ENCODE results near the gene CNTLN.
"Not testable (repeated sequence)": the region's sequence is repeated elsewhere in the genome, so short reads cannot be mapped to it uniquely, and the experiment has no call there.

CNTLN gene

GRCh38 chr9:17422994-17423680 is 288.3 kb downstream of the CNTLN start:
- no peak for DNase-seq (ENCODE audit: low spot score)

DNA sequence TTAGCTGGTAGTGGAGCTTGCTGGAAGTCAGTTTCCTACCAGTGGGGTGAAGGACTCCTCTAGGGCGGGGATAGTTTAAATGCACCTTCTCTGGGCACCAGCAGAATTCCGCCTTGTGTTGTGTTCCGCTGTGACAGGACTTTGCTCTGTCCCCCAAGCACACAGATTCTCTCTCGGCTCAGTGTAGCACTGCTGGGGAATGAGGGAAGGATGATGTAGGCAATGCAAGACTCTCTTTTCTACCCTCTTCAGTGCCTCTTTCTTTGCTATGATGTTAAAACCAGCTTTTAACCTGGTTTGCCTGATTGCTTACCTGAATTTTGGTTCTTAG is 288.8 kb downstream of the CNTLN start:
- no peak for DNase-seq (ENCODE audit: low spot score)

DNA sequence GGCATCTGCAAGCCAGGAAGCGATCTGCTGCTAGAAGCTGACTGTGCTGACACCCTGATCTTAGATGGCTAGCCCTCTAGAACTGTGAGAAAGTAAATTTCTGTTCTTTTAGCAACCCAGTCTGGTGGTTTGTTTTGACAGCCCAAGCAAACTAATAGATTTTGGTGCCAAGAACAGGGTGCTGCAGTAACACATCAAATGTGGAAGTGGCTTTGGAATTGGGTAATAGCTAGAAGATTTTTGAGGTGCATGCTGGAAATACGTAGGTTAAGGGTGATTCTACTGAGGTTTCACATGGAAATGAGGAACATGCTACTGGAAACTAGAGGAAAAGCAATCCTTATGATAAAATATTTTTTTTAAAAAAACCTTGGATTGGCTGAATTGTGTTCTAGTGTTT is 290.5 kb downstream of the CNTLN start:
- DNase-seq (ENCODE audit: low spot score), result no peak

- no peak for DNase-seq (ENCODE audit: low spot score)
These were observed 298.7 kb downstream of the CNTLN start for GRCh38 chr9:17433526-17433925.

- DNase-seq (ENCODE audit: low spot score), result no peak
These were observed 302.0 kb downstream of the CNTLN start for GRCh38 chr9:17436854-17437253.

DNA sequence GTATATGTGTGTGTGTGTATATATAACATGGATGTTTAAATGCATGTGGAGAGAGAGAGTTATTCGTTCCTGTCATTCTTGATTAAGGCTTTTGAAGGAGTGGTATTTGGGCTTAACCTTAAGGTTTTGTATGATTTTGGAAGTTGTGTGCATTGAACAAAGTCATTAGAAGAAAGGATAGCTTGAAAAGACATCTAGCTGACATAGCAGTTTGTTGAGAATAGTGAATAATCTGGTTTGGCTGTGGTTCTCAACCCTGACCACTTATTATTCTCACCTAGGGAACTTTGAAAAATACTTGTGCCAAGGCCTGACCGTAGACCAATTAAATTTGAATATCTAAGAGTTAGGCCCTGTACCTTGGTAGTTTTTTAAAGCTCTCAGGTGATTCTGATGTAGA is 303.0 kb downstream of the CNTLN start:
- DNase-seq (ENCODE audit: low spot score), result no peak

- not testable (repeated sequence) for DNase-seq (ENCODE audit: low spot score)
These were observed 310.3 kb downstream of the CNTLN start for GRCh38 chr9:17445126-17445525.

GRCh38 chr9:17453751-17454150 is 318.9 kb downstream of the CNTLN start:
- DNase-seq (ENCODE audit: low spot score), result no peak

GRCh38 chr9:17462869-17463464 is 328.1 kb downstream of the CNTLN start:
- peak; percentile 62 for DNase-seq (ENCODE audit: low spot score)

DNA sequence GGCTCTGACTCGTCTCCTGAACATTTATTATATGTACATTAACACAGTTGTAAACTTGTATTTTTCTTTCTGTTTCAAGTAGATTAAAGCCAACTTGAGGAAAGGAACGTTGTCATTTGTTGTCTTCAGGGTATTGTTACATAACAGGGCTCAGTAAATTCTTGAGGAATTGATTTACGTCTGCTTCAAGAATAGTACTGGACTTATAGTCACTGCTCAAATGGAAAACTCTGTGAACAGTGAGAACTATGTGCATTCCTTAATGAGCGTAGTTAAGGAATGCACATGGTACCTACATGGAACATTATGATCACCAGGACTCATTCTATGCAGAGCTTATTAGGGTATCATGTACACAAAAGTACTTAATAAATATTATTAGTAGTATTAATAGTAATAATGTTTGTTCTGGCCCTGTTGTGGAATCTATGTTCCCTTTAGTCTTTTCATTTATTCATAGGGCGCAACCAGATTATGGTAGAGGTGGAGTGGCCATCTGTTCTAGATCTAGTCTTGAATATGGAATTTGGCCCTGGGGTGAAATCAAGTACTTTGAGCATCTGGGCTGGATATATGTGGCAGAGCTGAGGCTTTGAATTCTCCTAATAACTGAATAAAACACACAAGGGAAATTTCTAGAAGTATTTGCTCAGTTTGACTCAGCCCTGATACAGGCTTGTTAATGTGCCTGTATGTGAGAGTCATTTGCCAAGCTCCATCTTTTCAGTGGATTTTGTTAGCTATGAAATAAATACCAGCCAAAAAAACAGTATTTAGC is 335.4 kb downstream of the CNTLN start:
- no peak for DNase-seq (ENCODE audit: low spot score)

DNA sequence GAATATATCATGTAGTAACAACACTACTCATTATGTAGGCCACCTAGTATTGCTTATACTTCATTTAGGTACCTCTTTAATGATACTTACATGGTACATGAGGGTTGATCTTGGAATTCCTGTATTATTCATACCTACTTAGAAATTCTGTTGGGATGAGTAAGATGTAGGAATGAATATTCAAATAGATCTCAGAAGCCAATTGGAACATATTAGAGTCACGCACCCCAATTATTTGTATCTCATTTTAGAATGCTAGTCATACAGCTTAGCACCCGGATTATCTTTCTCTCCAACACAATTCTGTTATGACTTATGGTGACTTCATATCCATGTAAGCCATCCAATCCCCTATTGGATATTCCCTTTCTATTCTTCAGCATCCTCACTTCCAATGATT is 337.3 kb downstream of the CNTLN start:
- DNase-seq (ENCODE audit: low spot score), result no peak

GRCh38 chr9:17476401-17476800 is 341.6 kb downstream of the CNTLN start:
- DNase-seq (ENCODE audit: low spot score), result no peak

DNA sequence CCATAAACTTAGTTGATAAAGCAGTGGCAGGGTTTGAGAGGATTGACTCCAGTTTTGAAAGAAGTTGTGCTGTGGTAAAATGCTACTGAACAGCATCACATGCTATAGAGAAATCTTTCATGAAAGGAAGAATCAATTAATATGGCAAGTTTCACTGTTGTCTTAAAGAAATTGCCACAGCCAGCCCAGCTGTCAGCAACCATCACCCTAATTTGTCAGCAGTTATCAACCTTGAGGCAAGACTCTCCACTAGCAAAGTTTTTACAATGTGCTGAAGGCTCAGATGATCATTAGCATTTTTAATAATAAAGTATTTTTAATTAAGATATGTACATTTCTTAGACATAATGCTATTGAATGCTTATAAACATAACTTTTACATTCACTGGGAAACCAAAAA is 343.0 kb downstream of the CNTLN start:
- DNase-seq (ENCODE audit: low spot score), result no peak

DNA sequence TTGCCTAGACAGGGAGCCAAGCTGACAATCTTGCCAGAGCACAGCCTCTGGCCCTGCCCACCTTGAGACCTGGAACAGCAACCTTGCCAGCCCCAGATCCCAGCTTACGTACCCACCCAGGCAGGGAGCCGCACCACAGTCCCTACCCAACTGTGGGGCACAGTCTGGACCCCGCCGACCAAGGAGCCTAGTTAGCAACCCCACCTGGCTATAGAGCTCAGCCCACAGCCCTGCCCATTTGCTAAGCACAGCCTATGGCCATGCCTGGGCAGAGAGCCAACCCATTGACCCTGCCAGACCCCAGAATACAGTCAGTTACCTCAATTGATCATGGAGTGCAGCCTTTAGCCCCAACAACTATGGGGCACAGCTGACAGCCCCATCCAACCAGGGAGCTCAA is 346.1 kb downstream of the CNTLN start:
- no peak for DNase-seq (ENCODE audit: low spot score)

GRCh38 chr9:17481565-17481964 is 346.7 kb downstream of the CNTLN start:
- no peak for DNase-seq (ENCODE audit: low spot score)

GRCh38 chr9:17484906-17485305 is 350.1 kb downstream of the CNTLN start:
- no peak for DNase-seq (ENCODE audit: low spot score)

DNA sequence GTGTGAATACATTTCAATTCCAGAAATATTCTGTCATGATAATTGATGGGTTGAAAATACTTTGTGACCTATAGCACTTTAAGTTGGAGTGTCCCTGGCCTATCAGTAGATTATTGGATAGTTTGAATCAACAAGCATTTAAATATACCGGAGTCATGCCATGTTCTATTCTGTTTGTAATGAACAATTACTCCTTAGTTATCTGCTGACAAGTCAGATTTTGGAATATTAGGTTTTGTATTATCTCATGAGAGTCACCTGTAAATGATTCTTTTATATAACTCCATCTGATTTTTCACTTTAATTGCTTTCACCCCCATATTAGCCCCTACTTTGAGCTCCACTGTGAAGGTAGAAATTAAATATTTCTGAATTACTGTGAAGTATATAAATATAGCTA is 351.6 kb downstream of the CNTLN start:
- DNase-seq (ENCODE audit: low spot score), result no peak

- no peak for DNase-seq (ENCODE audit: low spot score)
These were observed 352.6 kb downstream of the CNTLN start for GRCh38 chr9:17487467-17487866.

DNA sequence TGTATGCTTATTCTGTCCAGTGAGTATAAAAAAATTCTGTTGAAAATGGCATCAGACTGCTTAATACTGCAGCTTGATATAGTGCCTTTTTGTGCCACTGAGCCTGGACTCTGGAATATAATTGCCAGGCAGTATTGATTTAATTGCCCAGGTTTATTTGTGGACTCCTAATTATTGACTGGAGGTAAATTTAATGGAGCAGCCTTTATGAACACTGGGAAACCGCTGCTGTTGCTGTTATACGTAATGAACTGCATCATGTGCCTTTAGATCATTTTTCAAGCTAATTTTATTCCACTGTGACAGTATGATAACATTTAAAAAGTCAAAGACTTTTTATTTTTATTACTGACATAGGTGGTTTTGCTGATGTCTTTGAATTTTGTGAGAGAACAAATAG is 353.8 kb downstream of the CNTLN start:
- no peak for DNase-seq (ENCODE audit: low spot score)

DNA sequence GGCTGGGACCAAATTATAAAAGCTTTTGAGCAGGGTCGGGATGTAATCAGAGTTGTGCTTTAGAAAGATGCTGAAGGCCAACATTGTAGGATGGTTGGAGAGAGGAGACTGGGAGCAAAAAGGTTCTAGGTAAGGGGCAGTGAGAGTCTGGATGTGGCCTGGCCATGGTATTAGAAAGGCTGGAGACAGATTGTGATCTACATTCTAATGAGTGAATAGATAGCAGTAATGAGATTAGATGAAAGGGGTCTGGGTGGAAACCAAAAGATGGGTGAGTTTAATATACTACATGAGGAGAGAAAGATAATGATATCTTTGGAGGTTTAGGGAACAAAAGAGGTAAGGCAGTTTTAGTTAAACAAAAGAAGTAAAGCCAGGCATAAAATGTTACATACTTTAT is 355.3 kb downstream of the CNTLN start:
- DNase-seq (ENCODE audit: low spot score), result no peak

- DNase-seq (ENCODE audit: low spot score), result no peak
These were observed 356.9 kb downstream of the CNTLN start for GRCh38 chr9:17491780-17492179.

DNA sequence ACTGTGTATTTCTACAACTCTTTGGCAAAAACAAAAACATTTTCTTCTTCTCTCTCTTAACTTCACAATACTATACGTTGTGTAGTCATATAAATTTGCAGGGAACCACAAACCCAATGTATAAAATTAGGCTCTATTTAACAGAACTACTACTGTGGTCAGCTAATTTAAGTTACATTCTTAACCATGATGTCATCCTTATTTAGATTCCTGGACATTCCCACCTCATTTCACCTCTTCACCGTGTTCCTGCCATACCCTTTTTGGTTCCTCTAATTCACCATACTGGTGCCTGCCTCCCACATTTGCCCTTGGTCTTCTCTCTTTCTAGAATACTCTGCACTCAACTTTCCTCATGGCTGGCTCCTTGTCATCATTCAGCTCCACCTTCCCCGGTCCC is 368.4 kb downstream of the CNTLN start:
- DNase-seq (ENCODE audit: low spot score), result no peak

DNA sequence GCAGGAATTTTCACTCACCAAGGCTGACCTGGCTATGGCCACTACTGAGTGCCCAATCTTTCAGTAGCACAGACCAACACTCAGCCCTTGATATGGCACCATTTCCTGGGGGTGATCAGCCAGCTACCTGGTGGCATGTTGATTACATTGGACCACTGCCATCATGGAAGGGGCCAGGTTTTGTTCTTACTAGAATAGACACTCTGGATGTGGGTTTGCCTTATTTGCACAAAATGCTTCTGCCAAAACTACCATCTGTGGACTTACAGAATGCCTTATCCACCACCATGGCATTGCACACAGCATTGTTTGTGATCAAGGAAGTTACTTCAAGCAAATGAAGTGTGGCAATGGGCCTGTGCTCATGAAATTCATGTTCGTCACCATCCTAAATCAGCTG is 374.3 kb downstream of the CNTLN start:
- no peak for DNase-seq (ENCODE audit: low spot score)

DNA sequence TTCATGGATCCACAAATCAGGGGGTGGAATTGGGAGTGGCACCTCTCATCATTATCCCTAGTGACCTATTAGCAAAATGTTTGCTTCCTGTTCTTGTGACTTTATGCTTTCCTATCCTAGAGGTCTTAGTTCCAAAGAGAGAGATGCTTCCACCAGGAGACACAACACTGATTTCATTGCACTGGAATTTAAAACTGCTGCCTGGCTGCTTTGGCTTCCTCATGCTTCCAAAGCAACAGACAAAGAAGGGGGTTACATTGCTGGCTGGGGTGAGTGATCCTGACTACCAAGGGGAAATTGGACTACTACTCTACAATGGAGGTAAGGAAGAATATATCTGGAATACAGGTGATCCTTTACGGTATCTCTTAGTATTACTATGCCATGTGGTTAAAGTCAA is 374.9 kb downstream of the CNTLN start:
- DNase-seq (ENCODE audit: low spot score), result no peak

Measured in pons (tissue), 1 donor.